HEK293 (cell line): Measurements from ENCODE around the gene CACNA1B.

Source experiments
- HOXD13 ChIP-seq: sonication (generic); formaldehyde crosslinking; IDR thresholded peaks from 2 replicates; pipeline ENCODE4 v1.8.0; 2022; ENCODE audit warnings: missing genetic modification reagents, borderline replicate concordance
- ZNF133 ChIP-seq: fragments of 450-650 bp; formaldehyde crosslinking; IDR thresholded peaks from 2 replicates; pipeline ENCODE4 v1.5.1; 2016; ENCODE audit warnings: missing biosample characterization, missing genetic modification characterization
- TF ChIP-seq, protein P1 (sequence below): fragments of 450-650 bp; formaldehyde crosslinking; IDR thresholded peaks from 2 replicates; pipeline ENCODE4 v1.5.1; 2016; ENCODE audit warnings: missing biosample characterization, missing genetic modification characterization
- TF ChIP-seq, protein P2 (sequence below): fragments of 450-650 bp; formaldehyde crosslinking; conservative IDR thresholded peaks from 2 replicates; pipeline ENCODE4 v1.5.1; 2016; ENCODE audit warnings: low read depth, missing biosample characterization, missing genetic modification characterization

DNA sequence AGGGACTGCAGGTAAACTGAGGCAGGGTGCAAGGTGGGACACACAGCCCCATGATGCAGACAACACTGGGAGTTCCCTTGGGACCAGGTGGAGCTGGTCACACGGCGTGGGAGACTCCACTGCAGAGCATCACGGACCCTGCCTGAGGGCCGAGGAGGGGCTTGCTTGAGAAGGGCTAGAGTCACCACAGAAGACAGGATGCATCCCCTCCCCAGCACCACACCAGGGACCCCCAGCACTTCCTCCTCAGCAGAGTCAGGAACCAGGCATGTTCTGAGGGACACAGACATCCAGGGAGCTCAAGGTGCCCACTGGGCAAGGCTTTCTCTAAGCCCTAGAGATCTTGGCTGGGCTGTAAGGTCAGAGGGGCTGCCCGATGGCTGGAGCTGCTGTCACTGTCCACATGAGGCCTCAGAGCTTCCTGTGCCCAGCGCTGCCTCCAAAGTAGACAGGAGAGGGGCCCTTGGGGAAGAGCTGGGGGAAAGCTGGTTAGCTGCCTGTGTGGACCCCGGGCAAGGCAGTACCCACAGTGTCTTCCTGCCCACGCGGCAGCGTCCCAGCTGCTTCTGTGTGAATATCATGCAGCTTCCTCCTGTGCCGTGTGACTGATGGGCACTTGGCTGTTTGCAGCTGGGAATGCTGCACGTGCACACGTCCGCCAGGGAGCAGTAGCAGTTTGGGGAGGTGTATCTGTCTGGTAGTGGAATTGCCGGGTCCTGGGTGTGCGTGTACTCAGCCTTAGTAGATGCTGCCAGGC lies 176.6 kb downstream of the CACNA1B start:
- TF ChIP-seq, protein P1, sequence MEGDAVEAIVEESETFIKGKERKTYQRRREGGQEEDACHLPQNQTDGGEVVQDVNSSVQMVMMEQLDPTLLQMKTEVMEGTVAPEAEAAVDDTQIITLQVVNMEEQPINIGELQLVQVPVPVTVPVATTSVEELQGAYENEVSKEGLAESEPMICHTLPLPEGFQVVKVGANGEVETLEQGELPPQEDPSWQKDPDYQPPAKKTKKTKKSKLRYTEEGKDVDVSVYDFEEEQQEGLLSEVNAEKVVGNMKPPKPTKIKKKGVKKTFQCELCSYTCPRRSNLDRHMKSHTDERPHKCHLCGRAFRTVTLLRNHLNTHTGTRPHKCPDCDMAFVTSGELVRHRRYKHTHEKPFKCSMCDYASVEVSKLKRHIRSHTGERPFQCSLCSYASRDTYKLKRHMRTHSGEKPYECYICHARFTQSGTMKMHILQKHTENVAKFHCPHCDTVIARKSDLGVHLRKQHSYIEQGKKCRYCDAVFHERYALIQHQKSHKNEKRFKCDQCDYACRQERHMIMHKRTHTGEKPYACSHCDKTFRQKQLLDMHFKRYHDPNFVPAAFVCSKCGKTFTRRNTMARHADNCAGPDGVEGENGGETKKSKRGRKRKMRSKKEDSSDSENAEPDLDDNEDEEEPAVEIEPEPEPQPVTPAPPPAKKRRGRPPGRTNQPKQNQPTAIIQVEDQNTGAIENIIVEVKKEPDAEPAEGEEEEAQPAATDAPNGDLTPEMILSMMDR (tag by site-specific recombination): no peak
- TF ChIP-seq, protein P2, sequence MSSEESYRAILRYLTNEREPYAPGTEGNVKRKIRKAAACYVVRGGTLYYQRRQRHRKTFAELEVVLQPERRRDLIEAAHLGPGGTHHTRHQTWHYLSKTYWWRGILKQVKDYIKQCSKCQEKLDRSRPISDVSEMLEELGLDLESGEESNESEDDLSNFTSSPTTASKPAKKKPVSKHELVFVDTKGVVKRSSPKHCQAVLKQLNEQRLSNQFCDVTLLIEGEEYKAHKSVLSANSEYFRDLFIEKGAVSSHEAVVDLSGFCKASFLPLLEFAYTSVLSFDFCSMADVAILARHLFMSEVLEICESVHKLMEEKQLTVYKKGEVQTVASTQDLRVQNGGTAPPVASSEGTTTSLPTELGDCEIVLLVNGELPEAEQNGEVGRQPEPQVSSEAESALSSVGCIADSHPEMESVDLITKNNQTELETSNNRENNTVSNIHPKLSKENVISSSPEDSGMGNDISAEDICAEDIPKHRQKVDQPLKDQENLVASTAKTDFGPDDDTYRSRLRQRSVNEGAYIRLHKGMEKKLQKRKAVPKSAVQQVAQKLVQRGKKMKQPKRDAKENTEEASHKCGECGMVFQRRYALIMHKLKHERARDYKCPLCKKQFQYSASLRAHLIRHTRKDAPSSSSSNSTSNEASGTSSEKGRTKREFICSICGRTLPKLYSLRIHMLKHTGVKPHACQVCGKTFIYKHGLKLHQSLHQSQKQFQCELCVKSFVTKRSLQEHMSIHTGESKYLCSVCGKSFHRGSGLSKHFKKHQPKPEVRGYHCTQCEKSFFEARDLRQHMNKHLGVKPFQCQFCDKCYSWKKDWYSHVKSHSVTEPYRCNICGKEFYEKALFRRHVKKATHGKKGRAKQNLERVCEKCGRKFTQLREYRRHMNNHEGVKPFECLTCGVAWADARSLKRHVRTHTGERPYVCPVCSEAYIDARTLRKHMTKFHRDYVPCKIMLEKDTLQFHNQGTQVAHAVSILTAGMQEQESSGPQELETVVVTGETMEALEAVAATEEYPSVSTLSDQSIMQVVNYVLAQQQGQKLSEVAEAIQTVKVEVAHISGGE (tag by site-specific recombination): no peak
- TF ChIP-seq HOXD13 (no peak), ZNF133 (no peak)
